Panc1 (cell line): Measurements from ENCODE around the gene CCDC107. TPM values are rescaled to one million over a fixed set of nuclear protein-coding genes. Genes with fewer than 3 reads are reported as not detected.

ENCODE experiments used
- ATAC-seq: fragments of 200-7000 bp; cut with Tn5 transposase; 2 replicates; pipeline ENCODE4 v1.9.1; 2020; ENCODE audit warnings: mild to moderate bottlenecking, moderate library complexity
- BruUV-seq: library from RNA; stranded (reverse); fragments of 400-500 nt; replicated peaks from 2 replicates; lab custom pipeline; 2021; lab: Mats Ljungman, UMichigan
- CTCF ChIA-PET: fragments of 300-600 bp; sonication (Branson Sonifier 250); formaldehyde crosslinking; loops from one replicate; lab custom pipeline; 2022; ENCODE audit warnings: antibody characterized with exemption; lab: Charles Lee
- POLR2A ChIA-PET: fragments of 300-600 bp; sonication (Branson Sonifier 250); formaldehyde crosslinking; loops from one replicate; lab custom pipeline; 2022; ENCODE audit warnings: antibody characterized with exemption; lab: Charles Lee
- DNase-seq: peaks from one replicate; pipeline ENCODE4 v3.0.0-alpha.2; 2010; ENCODE audit warnings: low read depth, low spot score
- H3K27ac ChIP-seq: 2 replicates; pipeline ENCODE4 v1.5.1; 2011; ENCODE audit warnings: mild to moderate bottlenecking, low read length, inconsistent platforms
- H3K27me3 ChIP-seq: fragments of 200-500 bp; sonication (Bioruptor generic); 2 replicates; pipeline ENCODE4 v1.6.0; 2014; ENCODE audit warnings: low read length, inconsistent platforms; ENCODE audit not compliant: control insufficient read depth, insufficient read depth
- H3K36me3 ChIP-seq: fragments of 200-500 bp; sonication (Bioruptor generic); 2 replicates; pipeline ENCODE4 v1.5.1; 2014; ENCODE audit warnings: inconsistent platforms, mild to moderate bottlenecking, low read length, moderate library complexity; ENCODE audit not compliant: control insufficient read depth, insufficient read depth
- H3K4me1 ChIP-seq: 2 replicates; pipeline ENCODE4 v1.5.1; 2011; ENCODE audit warnings: inconsistent platforms, mild to moderate bottlenecking, low read length, moderate library complexity; ENCODE audit not compliant: control insufficient read depth, insufficient read depth
- H3K4me3 ChIP-seq, 2 experiments: 2 replicates each; pipeline ENCODE4 v1.5.1; 2011 to 2012; ENCODE audit warnings: low read depth in 2 of 2, low read length in 2 of 2, mild to moderate bottlenecking in 2 of 2, inconsistent platforms in 1 of 2, moderate library complexity in 1 of 2
- H3K9me3 ChIP-seq: fragments of 200-500 bp; sonication (Bioruptor generic); 2 replicates; pipeline ENCODE4 v1.5.1; 2014; ENCODE audit warnings: low read depth, mild to moderate bottlenecking, inconsistent platforms, low read length, moderate library complexity; ENCODE audit not compliant: control insufficient read depth, insufficient read depth
- POLR2AphosphoS5 ChIP-seq: IDR thresholded peaks from 2 replicates; pipeline ENCODE4 v1.6.1; 2012; ENCODE audit warnings: mild to moderate bottlenecking, low read depth, low read length, moderate library complexity
- SIN3A ChIP-seq: IDR thresholded peaks from 2 replicates; pipeline ENCODE4 v1.6.1; 2012; ENCODE audit warnings: low read depth, mild to moderate bottlenecking, low read length, moderate library complexity, borderline replicate concordance; ENCODE audit not compliant: insufficient read depth
- TCF7L2 ChIP-seq: IDR thresholded peaks from 2 replicates; pipeline ENCODE4 v1.6.1; 2011; ENCODE audit warnings: mild to moderate bottlenecking, low read depth, low read length, inconsistent platforms
- in situ Hi-C: cut with HindIII; loops from 2 replicates; pipeline ENCODE4 v1.10.0; 2016; ENCODE audit warnings: low sequenced_read_pairs, low pct_unique_long_range_greater_than_20kb
- intact Hi-C: fragments of 100-400 bp; cut with micrococcal nuclease; formaldehyde crosslinking; loops from one replicate; pipeline ENCODE4 v1.10.0; 2022; ENCODE audit not compliant: unreplicated experiment
- total RNA-seq: library from RNA; stranded (reverse); gene quantifications from one replicate; pipeline ENCODE4 v1.2.1, GENCODE V29; 2021; ENCODE audit not compliant: unreplicated experiment
- TF ChIP-seq, protein P1 (sequence below), 2 experiments: IDR thresholded peaks; 2 replicates each; pipeline ENCODE4 v1.6.1; 2011 to 2012; ENCODE audit warnings: low read depth in 2 of 2, control low read depth in 1 of 2, low read length in 1 of 2, mild to moderate bottlenecking in 1 of 2, moderate library complexity in 1 of 2; ENCODE audit not compliant: insufficient read depth in 1 of 2
- TF ChIP-seq, protein P2 (sequence below): fragments of 450-650 bp; IDR thresholded peaks from 2 replicates; pipeline ENCODE4 v1.5.1; 2017; ENCODE audit warnings: mild to moderate bottlenecking

CCDC107 gene
- total RNA-seq, 1 experiment from 2014 or later = 39.9 TPM

DNA sequence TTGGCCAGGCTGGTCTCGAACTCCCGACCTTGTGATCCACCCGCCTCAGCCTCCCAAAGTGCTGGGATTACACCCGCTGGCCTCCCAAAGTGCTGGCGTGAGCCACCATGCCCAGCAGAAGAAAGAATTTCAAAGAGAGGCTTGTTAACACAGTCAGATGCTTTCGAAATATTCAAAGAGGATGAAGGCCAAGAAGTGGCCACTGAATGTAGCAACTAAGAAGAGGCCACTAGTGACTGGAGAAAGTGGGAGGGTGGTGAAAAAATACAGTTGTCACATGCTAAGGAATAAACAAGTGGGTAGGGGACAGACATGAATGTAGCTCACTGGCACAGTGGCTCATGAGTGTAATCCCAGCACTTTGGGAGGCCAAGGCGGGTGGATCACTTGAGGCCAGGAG, 44.6 kb downstream of the CCDC107 start:
- no peak for ATAC-seq
- H3K27me3 ChIP-seq = no peaks in the 10 kb centered on the region
- intact Hi-C loops = no loop called here
- no peak for DNase-seq
- H3K27ac ChIP-seq = no peak overlapping the region
- no TSS peak for BruUV-seq
- peaks cover 35% of the 10 kb centered on the region for H3K36me3 ChIP-seq
- in situ Hi-C loops = no loop called here
- ChIA-PET POLR2A (no interaction called here), CTCF (no interaction called here)
- TF ChIP-seq POLR2AphosphoS5 (no peak), SIN3A (no peak), TCF7L2 (no peak)
- TF ChIP-seq, protein P1, sequence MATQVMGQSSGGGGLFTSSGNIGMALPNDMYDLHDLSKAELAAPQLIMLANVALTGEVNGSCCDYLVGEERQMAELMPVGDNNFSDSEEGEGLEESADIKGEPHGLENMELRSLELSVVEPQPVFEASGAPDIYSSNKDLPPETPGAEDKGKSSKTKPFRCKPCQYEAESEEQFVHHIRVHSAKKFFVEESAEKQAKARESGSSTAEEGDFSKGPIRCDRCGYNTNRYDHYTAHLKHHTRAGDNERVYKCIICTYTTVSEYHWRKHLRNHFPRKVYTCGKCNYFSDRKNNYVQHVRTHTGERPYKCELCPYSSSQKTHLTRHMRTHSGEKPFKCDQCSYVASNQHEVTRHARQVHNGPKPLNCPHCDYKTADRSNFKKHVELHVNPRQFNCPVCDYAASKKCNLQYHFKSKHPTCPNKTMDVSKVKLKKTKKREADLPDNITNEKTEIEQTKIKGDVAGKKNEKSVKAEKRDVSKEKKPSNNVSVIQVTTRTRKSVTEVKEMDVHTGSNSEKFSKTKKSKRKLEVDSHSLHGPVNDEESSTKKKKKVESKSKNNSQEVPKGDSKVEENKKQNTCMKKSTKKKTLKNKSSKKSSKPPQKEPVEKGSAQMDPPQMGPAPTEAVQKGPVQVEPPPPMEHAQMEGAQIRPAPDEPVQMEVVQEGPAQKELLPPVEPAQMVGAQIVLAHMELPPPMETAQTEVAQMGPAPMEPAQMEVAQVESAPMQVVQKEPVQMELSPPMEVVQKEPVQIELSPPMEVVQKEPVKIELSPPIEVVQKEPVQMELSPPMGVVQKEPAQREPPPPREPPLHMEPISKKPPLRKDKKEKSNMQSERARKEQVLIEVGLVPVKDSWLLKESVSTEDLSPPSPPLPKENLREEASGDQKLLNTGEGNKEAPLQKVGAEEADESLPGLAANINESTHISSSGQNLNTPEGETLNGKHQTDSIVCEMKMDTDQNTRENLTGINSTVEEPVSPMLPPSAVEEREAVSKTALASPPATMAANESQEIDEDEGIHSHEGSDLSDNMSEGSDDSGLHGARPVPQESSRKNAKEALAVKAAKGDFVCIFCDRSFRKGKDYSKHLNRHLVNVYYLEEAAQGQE (IDR thresholded peaks at IDR 0.05; ENCODE audit: insufficient read depth in 1 of 2, low read depth in 2 of 2, low read length in 1 of 2) = no peak
- TF ChIP-seq, protein P2, sequence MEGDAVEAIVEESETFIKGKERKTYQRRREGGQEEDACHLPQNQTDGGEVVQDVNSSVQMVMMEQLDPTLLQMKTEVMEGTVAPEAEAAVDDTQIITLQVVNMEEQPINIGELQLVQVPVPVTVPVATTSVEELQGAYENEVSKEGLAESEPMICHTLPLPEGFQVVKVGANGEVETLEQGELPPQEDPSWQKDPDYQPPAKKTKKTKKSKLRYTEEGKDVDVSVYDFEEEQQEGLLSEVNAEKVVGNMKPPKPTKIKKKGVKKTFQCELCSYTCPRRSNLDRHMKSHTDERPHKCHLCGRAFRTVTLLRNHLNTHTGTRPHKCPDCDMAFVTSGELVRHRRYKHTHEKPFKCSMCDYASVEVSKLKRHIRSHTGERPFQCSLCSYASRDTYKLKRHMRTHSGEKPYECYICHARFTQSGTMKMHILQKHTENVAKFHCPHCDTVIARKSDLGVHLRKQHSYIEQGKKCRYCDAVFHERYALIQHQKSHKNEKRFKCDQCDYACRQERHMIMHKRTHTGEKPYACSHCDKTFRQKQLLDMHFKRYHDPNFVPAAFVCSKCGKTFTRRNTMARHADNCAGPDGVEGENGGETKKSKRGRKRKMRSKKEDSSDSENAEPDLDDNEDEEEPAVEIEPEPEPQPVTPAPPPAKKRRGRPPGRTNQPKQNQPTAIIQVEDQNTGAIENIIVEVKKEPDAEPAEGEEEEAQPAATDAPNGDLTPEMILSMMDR = no peak
- H3K4me1 ChIP-seq = no peaks in the 10 kb centered on the region
- no peaks in the 10 kb centered on the region for H3K9me3 ChIP-seq
- no peak overlapping the region for H3K4me3 ChIP-seq

DNA sequence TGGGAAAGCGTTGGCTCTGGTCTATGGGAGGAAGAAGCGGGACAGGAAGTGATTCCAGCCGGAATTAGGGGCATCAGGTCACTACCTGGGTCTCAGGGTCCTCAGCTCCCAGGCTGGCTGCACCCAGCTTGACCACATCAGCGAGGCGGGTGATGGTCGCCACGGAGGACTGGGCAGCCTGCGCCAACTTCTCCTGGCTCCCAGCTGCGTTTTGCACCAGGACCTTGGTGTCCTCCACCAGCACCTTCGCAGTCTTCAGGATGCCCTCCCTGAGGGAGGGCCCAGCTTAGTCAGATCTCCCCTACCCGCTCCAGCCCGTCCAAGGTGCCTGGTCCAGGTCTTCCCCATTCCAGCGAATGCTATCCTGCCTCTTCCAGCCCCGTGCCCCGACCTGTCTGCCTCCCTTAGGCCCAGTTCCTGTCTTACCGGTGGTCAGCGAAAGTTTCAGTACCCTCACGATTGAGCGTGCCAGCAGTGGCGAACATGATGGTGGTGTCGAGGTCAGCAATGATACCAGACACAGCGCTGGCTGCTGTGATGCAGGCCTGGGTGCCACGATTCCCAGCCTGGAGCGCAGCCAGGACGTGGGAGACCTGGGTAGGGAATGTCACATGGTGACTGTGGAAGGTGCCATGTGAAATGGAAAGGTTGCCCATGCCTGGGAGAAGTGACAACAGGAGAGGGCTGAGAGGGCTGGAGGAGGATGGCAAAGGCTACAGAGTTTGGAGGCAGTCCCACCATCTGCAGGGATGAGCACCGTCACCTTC, 46.0 kb downstream of the CCDC107 start:
- BruUV-seq = TSS peak; percentile 59
- H3K27me3 ChIP-seq = no peaks in the 10 kb centered on the region
- DNase-seq = no peak
- in situ Hi-C loops = no loop called here
- ChIA-PET CTCF (interaction anchor here (1.6 kb wide), 1 partner anchor 8 kb away, joined by 17 read pairs; no protein-coding TSS in a partner anchor), POLR2A (no interaction called here)
- TF ChIP-seq, protein P2 = no peak
- ATAC-seq = no peak
- no peak overlapping the region for H3K4me3 ChIP-seq
- no peaks in the 10 kb centered on the region for H3K9me3 ChIP-seq
- no peaks in the 10 kb centered on the region for H3K4me1 ChIP-seq
- H3K27ac ChIP-seq = no peak overlapping the region
- peaks cover 47% of the 10 kb centered on the region for H3K36me3 ChIP-seq
- intact Hi-C loops = no loop called here
